Breast epithelium (tissue), 4 donors: Measurements from ENCODE around the gene MAP2K5. TPM values are rescaled to one million over a fixed set of nuclear protein-coding genes. Genes with fewer than 3 reads are reported as not detected.

Experiments used
- DNase-seq, 2 donors: peaks; one replicate each; pipeline ENCODE4 v3.0.0-alpha.2; 2019; ENCODE audit warnings: low spot score in 2 of 2
- H3K27ac ChIP-seq, 2 donors: fragments of 200-600 bp; sonication (generic) in 1 of 2; one replicate each; pipeline ENCODE4 v1.5.1; 2016 to 2019; ENCODE audit warnings: mild to moderate bottlenecking in 1 of 2
- H3K27me3 ChIP-seq, 2 donors: fragments of 200-600 bp; sonication (generic) in 1 of 2; one replicate each; pipeline versions ENCODE4 v1.5.1 to v1.6.0; 2017 to 2019; ENCODE audit warnings: control low read depth in 1 of 2, mild to moderate bottlenecking in 1 of 2
- H3K36me3 ChIP-seq: fragments of 200-600 bp; one replicate; pipeline ENCODE4 v1.5.1; 2019
- H3K4me1 ChIP-seq, 2 donors: fragments of 200-600 bp; sonication (generic); one replicate each; pipeline ENCODE4 v1.5.1; 2016 to 2019; ENCODE audit warnings: control low read depth in 1 of 2
- H3K4me3 ChIP-seq, 3 donors: fragments of 200-600 bp; sonication (generic); 1 replicate in 2 of 3; 2 replicates in 1 of 3; pipeline ENCODE4 v1.5.1; 2016 to 2019; ENCODE audit warnings: mild to moderate bottlenecking in 3 of 3, moderate library complexity in 2 of 3
- H3K9me3 ChIP-seq, 2 donors: fragments of 200-600 bp; sonication (generic) in 1 of 2; one replicate each; pipeline ENCODE4 v1.5.1; 2016 to 2019; ENCODE audit warnings: control low read depth in 1 of 2
- CTCF ChIP-seq, 3 donors: fragments of 450-650 bp; IDR thresholded peaks; one replicate each; pipeline ENCODE4 v1.5.1; 2016 to 2017; ENCODE audit warnings: antibody characterized with exemption in 3 of 3, mild to moderate bottlenecking in 3 of 3, moderate library complexity in 3 of 3
- POLR2A ChIP-seq: fragments of 450-650 bp; IDR thresholded peaks from one replicate; pipeline ENCODE4 v1.6.1; 2016; ENCODE audit warnings: antibody characterized with exemption, mild to moderate bottlenecking, moderate library complexity
- POLR2AphosphoS5 ChIP-seq, 3 donors: sonication (generic); formaldehyde crosslinking; IDR thresholded peaks; one replicate each; pipeline ENCODE4 v1.6.1; 2017; ENCODE audit warnings: antibody characterized with exemption in 3 of 3
- intact Hi-C: fragments of 100-400 bp; cut with DNase I; formaldehyde crosslinking; loops from one replicate; pipeline ENCODE4 v1.15.1; 2023; ENCODE audit warnings: low total_unique reads
- total RNA-seq, 3 donors: library from RNA; depleted of rRNA; stranded (reverse); fragments of >200 nt; gene quantifications; one replicate each; pipeline ENCODE4 v1.1.0, GENCODE V29; 2016

MAP2K5 gene
- total RNA-seq, 3 donors from 2014 or later, result 13.8 to 15.1 (median 14.0) TPM

- Histone ChIP-seq H3K36me3 (no peaks in the 10 kb centered on the region), H3K27me3 (no peaks in the 10 kb centered on the region), H3K4me3 (no peak overlapping the region), H3K9me3 (no peaks in the 10 kb centered on the region), H3K27ac (no peak overlapping the region), H3K4me1 (no peaks in the 10 kb centered on the region)
- DNase-seq, result no peak
- intact Hi-C loops, result no loop called here
- TF ChIP-seq CTCF (IDR thresholded peaks at IDR 0.05) (no peak), POLR2AphosphoS5 (IDR thresholded peaks at IDR 0.05) (no peak), POLR2A (no peak)
These were observed 232.1 kb downstream of the MAP2K5 start for GRCh38 chr15:67774626-67775025.

GRCh38 chr15:67775250-67775649 is 232.7 kb downstream of the MAP2K5 start:
- intact Hi-C loops, result no loop called here
- TF ChIP-seq CTCF (IDR thresholded peaks at IDR 0.05), result no peak
- no peak for TF ChIP-seq POLR2A
- TF ChIP-seq POLR2AphosphoS5 (IDR thresholded peaks at IDR 0.05), result no peak

GRCh38 chr15:67775998-67776397 is 233.5 kb downstream of the MAP2K5 start:
- intact Hi-C loops, result no loop called here
- no peak for TF ChIP-seq POLR2A
- no peak for TF ChIP-seq POLR2AphosphoS5 (IDR thresholded peaks at IDR 0.05)
- TF ChIP-seq CTCF (IDR thresholded peaks at IDR 0.05), result no peak
- no peak for DNase-seq
- Histone ChIP-seq H3K36me3 (no peaks in the 10 kb centered on the region), H3K9me3 (no peaks in the 10 kb centered on the region), H3K4me3 (no peak overlapping the region), H3K27me3 (no peaks in the 10 kb centered on the region), H3K4me1 (no peaks in the 10 kb centered on the region), H3K27ac (no peak overlapping the region)

More at GRCh38 chr15:67775250-67775649, 232.7 kb downstream of the MAP2K5 start:
- Histone ChIP-seq H3K27me3 (no peaks in the 10 kb centered on the region), H3K4me1 (no peaks in the 10 kb centered on the region), H3K4me3 (no peak overlapping the region), H3K9me3 (no peaks in the 10 kb centered on the region), H3K27ac (no peak overlapping the region), H3K36me3 (no peaks in the 10 kb centered on the region)
- no peak for DNase-seq

- DNase-seq, result no peak
- H3K4me1 ChIP-seq, result no peaks in the 10 kb centered on the region
- H3K27me3 ChIP-seq, result no peaks in the 10 kb centered on the region
- no peaks in the 10 kb centered on the region for H3K9me3 ChIP-seq
- H3K36me3 ChIP-seq, result no peaks in the 10 kb centered on the region
- no peak overlapping the region for H3K27ac ChIP-seq
- TF ChIP-seq POLR2A (no peak), POLR2AphosphoS5 (IDR thresholded peaks at IDR 0.05) (no peak), CTCF (IDR thresholded peaks at IDR 0.05) (no peak)
- intact Hi-C loops, result no loop called here
- no peak overlapping the region for H3K4me3 ChIP-seq
These were observed 234.1 kb downstream of the MAP2K5 start for GRCh38 chr15:67776600-67776999.

GRCh38 chr15:67777071-67777470 is 234.6 kb downstream of the MAP2K5 start:
- no peak overlapping the region for H3K27ac ChIP-seq

More at GRCh38 chr15:67777071-67777470, 234.6 kb downstream of the MAP2K5 start:
- no peaks in the 10 kb centered on the region for H3K9me3 ChIP-seq
- no peak for DNase-seq
- H3K27me3 ChIP-seq, result no peaks in the 10 kb centered on the region
- H3K36me3 ChIP-seq, result no peaks in the 10 kb centered on the region
- H3K4me3 ChIP-seq, result no peak overlapping the region
- intact Hi-C loops, result no loop called here
- TF ChIP-seq CTCF (IDR thresholded peaks at IDR 0.05), result no peak
- TF ChIP-seq POLR2A, result no peak
- no peak for TF ChIP-seq POLR2AphosphoS5 (IDR thresholded peaks at IDR 0.05)
- H3K4me1 ChIP-seq, result no peaks in the 10 kb centered on the region
